H9 (cell line): Measurements from ENCODE around the gene SPATA2. TPM values are rescaled to one million over a fixed set of nuclear protein-coding genes. Genes with fewer than 3 reads are reported as not detected.

Experiments
- DNase-seq: peaks from one replicate; pipeline ENCODE4 v3.0.0-alpha.2; 2017
- H2AFZ ChIP-seq: one replicate; pipeline ENCODE4 v1.6.1; 2013; ENCODE audit warnings: mild to moderate bottlenecking, low read length, control low read depth, moderate library complexity
- H2AK5ac ChIP-seq: 2 replicates; pipeline ENCODE4 v1.6.1; 2013; ENCODE audit warnings: low read length, control low read depth, mixed read lengths; ENCODE audit not compliant: insufficient read length
- H2BK120ac ChIP-seq: one replicate; pipeline ENCODE4 v1.6.1; 2013; ENCODE audit warnings: low read depth, mild to moderate bottlenecking, low read length, control low read depth, inconsistent platforms; ENCODE audit not compliant: poor library complexity, severe bottlenecking
- H2BK12ac ChIP-seq: 2 replicates; pipeline ENCODE4 v1.6.1; 2013; ENCODE audit warnings: low read length, control low read depth, mixed read lengths, low read depth; ENCODE audit not compliant: insufficient read length
- H2BK15ac ChIP-seq: 2 replicates; pipeline ENCODE4 v1.6.1; 2013; ENCODE audit warnings: low read depth, low read length, control low read depth
- H2BK20ac ChIP-seq: one replicate; pipeline ENCODE4 v1.6.1; 2013; ENCODE audit warnings: low read depth, mild to moderate bottlenecking, low read length, control low read depth, inconsistent platforms; ENCODE audit not compliant: poor library complexity, severe bottlenecking
- H2BK5ac ChIP-seq: 2 replicates; pipeline ENCODE4 v1.6.1; 2013; ENCODE audit warnings: low read length, control low read depth, mixed read lengths; ENCODE audit not compliant: insufficient read length
- H3K14ac ChIP-seq: 2 replicates; pipeline ENCODE4 v1.6.1; 2013; ENCODE audit warnings: low read length, control low read depth; ENCODE audit not compliant: insufficient read depth
- H3K18ac ChIP-seq: 2 replicates; pipeline ENCODE4 v1.6.1; 2013; ENCODE audit warnings: low read depth, mild to moderate bottlenecking, mixed read lengths, low read length, control low read depth; ENCODE audit not compliant: insufficient read length
- H3K23ac ChIP-seq: 2 replicates; pipeline ENCODE4 v1.6.1; 2013; ENCODE audit warnings: low read length, control low read depth, mixed read lengths, low read depth; ENCODE audit not compliant: insufficient read length
- H3K23me2 ChIP-seq: 2 replicates; pipeline ENCODE4 v1.6.1; 2013; ENCODE audit warnings: low read depth, mild to moderate bottlenecking, mixed read lengths, low read length, control low read depth; ENCODE audit not compliant: insufficient read length, poor library complexity, severe bottlenecking
- H3K27ac ChIP-seq: 2 replicates; pipeline ENCODE4 v1.5.1; 2013; ENCODE audit warnings: low read length, control low read depth, mixed read lengths, low read depth; ENCODE audit not compliant: insufficient read length
- H3K27me3 ChIP-seq: 2 replicates; pipeline ENCODE4 v1.6.1; 2013; ENCODE audit warnings: low read length, control low read depth, inconsistent platforms; ENCODE audit not compliant: insufficient read depth
- H3K4ac ChIP-seq: 2 replicates; pipeline ENCODE4 v1.6.1; 2013; ENCODE audit warnings: low read depth, mild to moderate bottlenecking, control low read depth, inconsistent platforms, low read length, moderate library complexity
- H3K4me1 ChIP-seq: 2 replicates; pipeline ENCODE4 v1.6.1; 2013; ENCODE audit warnings: low read length, control low read depth, inconsistent platforms; ENCODE audit not compliant: insufficient read depth
- H3K4me2 ChIP-seq: 2 replicates; pipeline ENCODE4 v1.6.1; 2013; ENCODE audit warnings: low read length, control low read depth, mixed read lengths; ENCODE audit not compliant: insufficient read length, insufficient read depth
- H3K56ac ChIP-seq: 2 replicates; pipeline ENCODE4 v1.6.1; 2013; ENCODE audit warnings: low read depth, mild to moderate bottlenecking, mixed read lengths, low read length, control low read depth; ENCODE audit not compliant: insufficient read length
- H3K79me1 ChIP-seq: 2 replicates; pipeline ENCODE4 v1.6.1; 2013; ENCODE audit warnings: low read depth, mild to moderate bottlenecking, moderate library complexity, low read length, control low read depth, inconsistent platforms; ENCODE audit not compliant: insufficient read depth, poor library complexity, severe bottlenecking
- H3K79me2 ChIP-seq: 2 replicates; pipeline ENCODE4 v1.6.1; 2013; ENCODE audit warnings: low read length, control low read depth, inconsistent platforms; ENCODE audit not compliant: insufficient read depth
- H3K9ac ChIP-seq: 2 replicates; pipeline ENCODE4 v1.6.1; 2013; ENCODE audit warnings: low read length, control low read depth, mixed read lengths; ENCODE audit not compliant: insufficient read length; ENCODE audit errors: extremely low read depth
- H3K9me3 ChIP-seq: one replicate; pipeline ENCODE4 v1.6.1; 2013; ENCODE audit warnings: low read depth, low read length, inconsistent platforms; ENCODE audit not compliant: control insufficient read depth
- H3T11ph ChIP-seq: one replicate; pipeline ENCODE4 v1.6.1; 2013; ENCODE audit warnings: mild to moderate bottlenecking, low read length, control low read depth, inconsistent platforms
- H4K20me1 ChIP-seq: one replicate; pipeline ENCODE4 v1.6.1; 2013; ENCODE audit not compliant: control insufficient read depth, insufficient read length, insufficient read depth
- H4K5ac ChIP-seq: 2 replicates; pipeline ENCODE4 v1.6.1; 2013; ENCODE audit warnings: low read depth, mild to moderate bottlenecking, mixed read lengths, low read length, control low read depth; ENCODE audit not compliant: insufficient read length
- H4K8ac ChIP-seq: replicated peaks from 2 replicates; pipeline ENCODE4 v1.6.1; 2013; ENCODE audit warnings: low read length, control low read depth, mixed read lengths, low read depth; ENCODE audit not compliant: insufficient read length
- H4K91ac ChIP-seq: 2 replicates; pipeline ENCODE4 v1.6.1; 2013; ENCODE audit warnings: low read depth, mild to moderate bottlenecking, moderate library complexity, mixed read lengths, low read length, control low read depth; ENCODE audit not compliant: insufficient read length
- H3K27ac Mint-ChIP-seq, 3 experiments: 2 replicates in 2 of 3; 3 replicates in 1 of 3; pipeline ENCODE4 v1.8.0; 2020 to 2021; ENCODE audit warnings: mixed read lengths in 3 of 3, mild to moderate bottlenecking in 1 of 3, moderate library complexity in 1 of 3
- H3K27me3 Mint-ChIP-seq: 2 replicates; pipeline ENCODE4 v1.8.0; 2021; ENCODE audit warnings: low read depth, mild to moderate bottlenecking, moderate library complexity, mixed read lengths
- H3K36me3 Mint-ChIP-seq, 3 experiments: 2 replicates in 2 of 3; 3 replicates in 1 of 3; pipeline ENCODE4 v1.8.0; 2020 to 2021; ENCODE audit warnings: low read depth in 3 of 3, mixed read lengths in 3 of 3; ENCODE audit not compliant: insufficient read depth in 1 of 3
- H3K4me1 Mint-ChIP-seq, 2 experiments: 2 replicates each; pipeline ENCODE4 v1.8.0; 2020; ENCODE audit warnings: mixed read lengths in 2 of 2
- H3K4me3 Mint-ChIP-seq, 2 experiments: 2 replicates in 1 of 2; 3 replicates in 1 of 2; pipeline ENCODE4 v1.8.0; 2020 to 2021; ENCODE audit warnings: mild to moderate bottlenecking in 2 of 2, mixed read lengths in 2 of 2, moderate library complexity in 1 of 2
- H3K9me3 Mint-ChIP-seq, 2 experiments: 2 replicates in 1 of 2; 3 replicates in 1 of 2; pipeline ENCODE4 v1.8.0; 2020; ENCODE audit warnings: mild to moderate bottlenecking in 2 of 2, mixed read lengths in 2 of 2, moderate library complexity in 1 of 2
- CTCF ChIP-seq: fragments of 200-600 bp; sonication (generic); conservative IDR thresholded peaks from 3 replicates; pipeline ENCODE4 v1.8.0; 2021; ENCODE audit warnings: antibody characterized with exemption, mild to moderate bottlenecking
- WGBS: extraction: QIAGEN DNeasy Blood & Tissue Kit; methylation state at CpG from one replicate; pipeline ENCODE4 v1.1.7; 2013; ENCODE audit warnings: missing lambda C conversion rate, low lambda C conversion rate, mixed read lengths; ENCODE audit not compliant: insufficient read length; ENCODE audit errors: extremely low coverage; 5-methylcytosine and 5-hydroxymethylcytosine counted together
- total RNA-seq: library from RNA; stranded (reverse); gene quantifications from 2 replicates; pipeline ENCODE4 v1.2.1, GENCODE V29; 2021

The SPATA2 gene
- total RNA-seq, 1 experiment from 2014 or later = 9.6 TPM

GRCh38 chr20:49948809-49949507 is 33.6 kb upstream of the SPATA2 start:
- no peak overlapping the region for H3K18ac ChIP-seq
- no peak overlapping the region for H3K27ac Mint-ChIP-seq
- H3K27me3 ChIP-seq = no peaks in the 10 kb centered on the region
- no peak overlapping the region for H4K8ac ChIP-seq
- H2BK20ac ChIP-seq = no peak overlapping the region
- no peak overlapping the region for H3K56ac ChIP-seq
- no peaks in the 10 kb centered on the region for H3K23me2 ChIP-seq
- no peaks in the 10 kb centered on the region for H3K79me1 ChIP-seq
- H3K27me3 Mint-ChIP-seq = no peaks in the 10 kb centered on the region
- H2BK5ac ChIP-seq = no peak overlapping the region
- H3K36me3 Mint-ChIP-seq = peaks cover 53 to 91% (median 86%) of the 10 kb centered on the region in 3 experiments; a peak in 6 of 7 replicates
- no peak for TF ChIP-seq CTCF
- no peak for DNase-seq
- no peak overlapping the region for H3K9ac ChIP-seq
- 0 out of 2 replicates have a peak, but pooled peaks cover 3% of the 10 kb centered on the region for H3K79me2 ChIP-seq
- H4K5ac ChIP-seq = no peak overlapping the region
- H2BK15ac ChIP-seq = no peak overlapping the region
- H2BK120ac ChIP-seq = no peak overlapping the region
- no peaks in the 10 kb centered on the region for H3K9me3 ChIP-seq
- no peak overlapping the region for H3K23ac ChIP-seq
- WGBS = no CpG with 5 or more reads among the region's 11 CpGs
- no peak overlapping the region for H2AFZ ChIP-seq
- H4K20me1 ChIP-seq = no peaks in the 10 kb centered on the region
- no peak overlapping the region for H3K4ac ChIP-seq
- H4K91ac ChIP-seq = no peak overlapping the region
- no peak overlapping the region for H3K4me2 ChIP-seq
- no peaks in the 10 kb centered on the region for H3K9me3 Mint-ChIP-seq
- H3K4me1 Mint-ChIP-seq = no peaks in the 10 kb centered on the region
- no peak overlapping the region for H3T11ph ChIP-seq
- H3K14ac ChIP-seq = no peak overlapping the region
- H2AK5ac ChIP-seq = no peak overlapping the region
- H3K27ac ChIP-seq = no peak overlapping the region
- H3K4me1 ChIP-seq = no peaks in the 10 kb centered on the region
- H2BK12ac ChIP-seq = no peak overlapping the region
- H3K4me3 Mint-ChIP-seq = no peak overlapping the region
